MCF 10A (cell line): Measurements from ENCODE around the gene SCGB1C2. TPM values are rescaled to one million over a fixed set of nuclear protein-coding genes. Genes with fewer than 3 reads are reported as not detected.

Experiments used
- BruUV-seq: library from RNA; stranded (reverse); fragments of 400-500 nt; replicated peaks from 2 replicates; lab custom pipeline; 2021; lab: Mats Ljungman, UMichigan
- CTCF ChIA-PET: fragments of 300-600 bp; sonication (Branson Sonifier 250); formaldehyde crosslinking; extraction: SDS; loops from one replicate; lab custom pipeline; 2021; ENCODE audit warnings: antibody characterized with exemption, inconsistent platforms; lab: Yijun Ruan, JAX
- POLR2A ChIA-PET: fragments of 300-600, 350-650 bp; sonication (Branson Sonifier 250); formaldehyde crosslinking; extraction: SDS; loops from one replicate; lab custom pipeline; 2020; ENCODE audit warnings: antibody characterized with exemption, inconsistent platforms; lab: Yijun Ruan, JAX
- DNase-seq: peaks from one replicate; pipeline ENCODE4 v3.0.0-alpha.2; 2018; ENCODE audit not compliant: unreplicated experiment
- H3K27ac Mint-ChIP-seq: one replicate; pipeline ENCODE4 v1.8.0; 2022; ENCODE audit warnings: mild to moderate bottlenecking, low read depth, mixed read lengths; ENCODE audit not compliant: unreplicated experiment
- H3K27me3 Mint-ChIP-seq: one replicate; pipeline ENCODE4 v1.8.0; 2022; ENCODE audit warnings: mixed read lengths; ENCODE audit not compliant: insufficient read depth, unreplicated experiment
- H3K36me3 Mint-ChIP-seq: one replicate; pipeline ENCODE4 v1.8.0; 2022; ENCODE audit warnings: mild to moderate bottlenecking, moderate library complexity, mixed read lengths; ENCODE audit not compliant: insufficient read depth, unreplicated experiment
- H3K4me1 Mint-ChIP-seq: one replicate; pipeline ENCODE4 v1.8.0; 2022; ENCODE audit warnings: mixed read lengths; ENCODE audit not compliant: insufficient read depth, unreplicated experiment
- H3K4me3 Mint-ChIP-seq: one replicate; pipeline ENCODE4 v1.8.0; 2022; ENCODE audit warnings: mild to moderate bottlenecking, moderate library complexity, mixed read lengths; ENCODE audit not compliant: unreplicated experiment
- H3K9me3 Mint-ChIP-seq: one replicate; pipeline ENCODE4 v1.8.0; 2022; ENCODE audit warnings: mixed read lengths; ENCODE audit not compliant: unreplicated experiment
- intact Hi-C: fragments of 100-400 bp; cut with micrococcal nuclease; formaldehyde crosslinking; loops from 2 replicates; pipeline ENCODE4 v1.14.1; 2022
- total RNA-seq: library from RNA; stranded (reverse); gene quantifications from 2 replicates; pipeline ENCODE4 v1.2.3, GENCODE V29; 2022
- TF ChIP-seq, protein P1 (sequence below): fragments of 200-600 bp; IDR thresholded peaks from one replicate; pipeline ENCODE4 v1.8.0; 2022; ENCODE audit warnings: antibody characterized with exemption, mild to moderate bottlenecking; ENCODE audit not compliant: unreplicated experiment

Gene SCGB1C2
- total RNA-seq, 1 experiment from 2014 or later, result not detected

DNA sequence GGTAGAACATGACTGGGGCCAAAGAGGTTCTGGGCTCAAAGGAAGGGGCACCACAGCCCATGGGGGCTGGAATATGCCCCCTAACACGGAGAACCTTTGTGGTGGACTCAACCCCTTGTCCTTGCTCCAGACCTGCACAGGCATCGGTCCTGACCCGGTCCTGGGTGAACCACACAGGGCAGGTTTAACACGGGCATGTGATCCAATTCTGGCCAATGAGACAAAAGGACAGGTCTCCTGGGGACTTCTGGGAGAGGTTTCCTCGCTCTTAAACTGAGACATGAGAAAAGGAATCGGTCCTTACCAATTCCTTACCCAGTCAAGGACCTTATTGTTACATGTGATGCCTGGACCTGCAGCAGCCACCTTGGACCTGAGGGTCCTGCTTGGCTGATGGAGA lies 40.4 kb downstream of the SCGB1C2 start:
- CTCF ChIA-PET, result no interaction called here
- Mint-ChIP-seq H3K27ac (no peak overlapping the region), H3K27me3 (peaks cover 11% of the 10 kb centered on the region), H3K4me3 (no peak overlapping the region), H3K4me1 (no peaks in the 10 kb centered on the region), H3K36me3 (no peaks in the 10 kb centered on the region), H3K9me3 (no peaks in the 10 kb centered on the region)
- no peak for DNase-seq
- TF ChIP-seq, protein P1, sequence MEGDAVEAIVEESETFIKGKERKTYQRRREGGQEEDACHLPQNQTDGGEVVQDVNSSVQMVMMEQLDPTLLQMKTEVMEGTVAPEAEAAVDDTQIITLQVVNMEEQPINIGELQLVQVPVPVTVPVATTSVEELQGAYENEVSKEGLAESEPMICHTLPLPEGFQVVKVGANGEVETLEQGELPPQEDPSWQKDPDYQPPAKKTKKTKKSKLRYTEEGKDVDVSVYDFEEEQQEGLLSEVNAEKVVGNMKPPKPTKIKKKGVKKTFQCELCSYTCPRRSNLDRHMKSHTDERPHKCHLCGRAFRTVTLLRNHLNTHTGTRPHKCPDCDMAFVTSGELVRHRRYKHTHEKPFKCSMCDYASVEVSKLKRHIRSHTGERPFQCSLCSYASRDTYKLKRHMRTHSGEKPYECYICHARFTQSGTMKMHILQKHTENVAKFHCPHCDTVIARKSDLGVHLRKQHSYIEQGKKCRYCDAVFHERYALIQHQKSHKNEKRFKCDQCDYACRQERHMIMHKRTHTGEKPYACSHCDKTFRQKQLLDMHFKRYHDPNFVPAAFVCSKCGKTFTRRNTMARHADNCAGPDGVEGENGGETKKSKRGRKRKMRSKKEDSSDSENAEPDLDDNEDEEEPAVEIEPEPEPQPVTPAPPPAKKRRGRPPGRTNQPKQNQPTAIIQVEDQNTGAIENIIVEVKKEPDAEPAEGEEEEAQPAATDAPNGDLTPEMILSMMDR, result no peak
- intact Hi-C loops, result no loop called here
- POLR2A ChIA-PET, result no interaction called here
- no TSS peak for BruUV-seq

DNA sequence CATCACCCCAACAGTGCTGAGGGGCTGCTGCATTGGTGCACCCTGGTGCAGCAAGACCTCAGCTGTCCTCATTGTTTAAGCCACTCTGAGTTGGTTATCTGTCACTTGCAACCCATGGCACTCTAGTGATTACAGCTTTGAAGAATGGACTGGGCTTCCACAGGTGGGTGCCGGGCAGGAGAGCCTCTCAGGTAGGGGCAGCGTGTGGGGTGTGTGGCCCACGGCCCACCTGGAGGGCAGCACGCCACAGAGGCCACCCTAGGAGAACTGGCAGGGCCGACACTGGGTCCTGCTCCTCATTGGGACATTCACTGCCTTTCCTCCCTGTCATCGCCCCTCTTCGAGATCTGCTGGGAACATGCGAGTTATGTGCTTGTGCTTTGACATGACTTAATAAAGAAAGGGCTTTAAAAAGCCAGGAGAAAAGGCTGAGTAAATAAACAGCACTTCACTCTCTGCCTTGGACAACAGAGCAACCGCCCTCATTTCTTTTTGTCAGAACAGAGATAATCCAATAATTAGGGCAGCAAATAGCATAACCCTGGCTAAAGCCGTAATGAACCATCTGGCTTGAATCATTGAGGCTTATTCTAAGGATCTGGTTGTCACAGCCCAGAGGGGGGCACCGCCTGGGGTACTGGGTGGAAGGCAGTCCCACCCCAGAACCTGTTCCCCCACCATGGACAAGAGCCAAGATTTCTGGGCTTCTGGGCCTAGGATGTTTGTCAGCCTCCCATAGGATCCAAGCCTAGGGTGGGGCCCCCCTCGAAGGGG lies 41.1 kb downstream of the SCGB1C2 start:
- H3K4me3 Mint-ChIP-seq, result no peak overlapping the region
- H3K27ac Mint-ChIP-seq, result no peak overlapping the region
- no TSS peak for BruUV-seq
- intact Hi-C loops, result no loop called here
- peaks cover 11% of the 10 kb centered on the region for H3K27me3 Mint-ChIP-seq
- no peaks in the 10 kb centered on the region for H3K4me1 Mint-ChIP-seq
- H3K36me3 Mint-ChIP-seq, result no peaks in the 10 kb centered on the region
- ChIA-PET POLR2A (no interaction called here), CTCF (interaction anchor here (0.6 to 0.8 kb wide), 2 partner anchors 208 to 522 kb away, joined by 3 to 4 read pairs; no protein-coding TSS in a partner anchor)
- DNase-seq, result no peak
- no peaks in the 10 kb centered on the region for H3K9me3 Mint-ChIP-seq
- TF ChIP-seq, protein P1, result no peak

DNA sequence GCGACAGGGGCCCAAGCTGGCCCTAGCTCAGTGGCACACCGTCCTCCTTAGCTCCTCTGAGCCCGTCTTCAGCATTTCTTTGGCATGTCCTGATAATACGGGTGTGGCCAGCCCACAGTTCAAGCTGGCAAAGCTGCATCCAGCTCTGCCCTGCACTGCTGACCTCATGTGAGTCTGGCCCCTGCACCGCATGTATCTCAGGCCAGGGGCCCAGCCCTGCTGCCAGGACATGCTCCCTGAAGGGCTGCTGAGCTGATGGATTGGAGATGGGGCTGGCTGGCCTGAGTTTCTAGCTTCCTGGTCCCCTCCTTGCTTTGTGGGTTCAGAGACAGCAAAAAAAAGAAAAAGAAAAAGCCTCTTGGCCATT lies 41.7 kb downstream of the SCGB1C2 start:
- Mint-ChIP-seq H3K9me3 (no peaks in the 10 kb centered on the region), H3K4me1 (no peaks in the 10 kb centered on the region), H3K4me3 (no peak overlapping the region), H3K27ac (no peak overlapping the region), H3K36me3 (no peaks in the 10 kb centered on the region), H3K27me3 (peaks cover 11% of the 10 kb centered on the region)
- no peak for DNase-seq
- TF ChIP-seq, protein P1, result no peak
- CTCF ChIA-PET, result interaction anchor here (0.6 to 0.8 kb wide), 2 partner anchors 208 to 522 kb away, joined by 3 to 4 read pairs; no protein-coding TSS in a partner anchor
- POLR2A ChIA-PET, result no interaction called here
- no TSS peak for BruUV-seq
- intact Hi-C loops, result no loop called here

DNA sequence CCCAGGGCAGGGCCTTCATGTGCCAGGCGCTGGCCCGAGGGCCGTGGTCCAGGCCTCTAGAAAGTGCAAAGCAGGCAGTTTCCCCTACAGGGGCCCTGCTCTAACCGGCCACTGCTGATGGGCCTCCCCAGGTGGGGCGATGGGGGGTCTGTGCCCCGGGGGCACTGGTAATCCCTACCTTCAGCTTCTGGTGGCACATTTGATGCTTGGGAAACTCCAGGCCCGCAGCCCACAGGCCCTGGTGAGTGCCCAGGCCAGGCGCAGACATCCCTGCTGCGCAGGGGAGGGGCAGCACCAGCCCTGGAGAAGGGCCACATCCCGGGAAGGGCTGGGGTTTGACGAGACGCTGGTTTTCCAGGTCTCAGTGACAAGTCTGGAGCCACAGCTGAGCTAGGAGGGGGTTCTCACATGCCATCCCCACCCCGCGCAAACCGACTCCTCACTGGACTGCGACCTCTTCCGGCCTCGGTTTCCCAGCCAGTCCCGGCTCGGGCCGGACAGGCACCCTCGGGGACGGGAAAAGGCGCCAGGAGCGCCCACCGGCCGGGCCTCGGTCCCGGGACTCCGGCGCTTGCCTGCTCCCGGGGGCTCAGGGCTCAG lies 42.5 kb downstream of the SCGB1C2 start:
- intact Hi-C loops, result no loop called here
- ChIA-PET POLR2A (no interaction called here), CTCF (interaction anchor here (0.8 kb wide), 1 partner anchor 207 kb away, joined by 4 read pairs; no protein-coding TSS in a partner anchor)
- H3K27ac Mint-ChIP-seq, result no peak overlapping the region
- H3K27me3 Mint-ChIP-seq, result peaks cover 11% of the 10 kb centered on the region
- TF ChIP-seq, protein P1, result no peak
- DNase-seq, result no peak
- H3K36me3 Mint-ChIP-seq, result no peaks in the 10 kb centered on the region
- H3K4me1 Mint-ChIP-seq, result no peaks in the 10 kb centered on the region
- no peaks in the 10 kb centered on the region for H3K9me3 Mint-ChIP-seq
- H3K4me3 Mint-ChIP-seq, result no peak overlapping the region
- BruUV-seq, result no TSS peak
